HL-60 (cell line): ENCODE data around the gene GRXCR2.

Experiments used
- GABPA ChIP-seq: IDR thresholded peaks from 2 replicates; pipeline ENCODE4 v1.6.1; 2012; ENCODE audit warnings: low read depth
- TF ChIP-seq, protein P1 (sequence below): IDR thresholded peaks from one replicate; pipeline ENCODE4 v1.5.1; 2011; ENCODE audit warnings: low read length, control low read depth, inconsistent platforms; ENCODE audit not compliant: insufficient read depth

DNA sequence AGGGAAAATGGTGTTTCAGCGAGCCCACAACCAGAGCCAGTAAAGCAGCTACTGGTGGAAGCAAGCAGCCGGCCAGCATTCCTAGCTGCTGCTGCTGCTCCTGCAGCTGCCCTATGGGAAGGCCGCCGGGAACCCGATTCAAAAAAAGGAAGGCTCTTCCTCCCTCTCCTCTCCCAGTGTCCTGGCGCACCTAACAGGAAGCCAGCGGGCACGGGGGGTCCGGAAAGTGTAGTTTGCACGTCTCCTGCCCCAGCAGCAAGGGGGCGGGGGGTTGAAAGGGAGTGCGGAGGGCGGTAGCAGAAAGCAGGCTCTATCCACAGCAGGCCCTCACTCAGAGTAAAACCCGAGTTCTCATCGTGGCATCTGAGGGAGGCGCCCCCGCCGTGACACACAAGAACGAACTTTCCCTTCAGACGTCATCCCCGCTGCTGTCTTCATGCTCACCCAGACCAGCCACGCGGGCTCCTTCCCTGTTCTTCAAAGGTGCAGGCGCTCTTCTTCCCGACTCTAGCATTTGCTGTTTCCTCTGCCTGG is 16.5 kb downstream of the GRXCR2 start:
- TF ChIP-seq GABPA, result no peak
- TF ChIP-seq, protein P1, sequence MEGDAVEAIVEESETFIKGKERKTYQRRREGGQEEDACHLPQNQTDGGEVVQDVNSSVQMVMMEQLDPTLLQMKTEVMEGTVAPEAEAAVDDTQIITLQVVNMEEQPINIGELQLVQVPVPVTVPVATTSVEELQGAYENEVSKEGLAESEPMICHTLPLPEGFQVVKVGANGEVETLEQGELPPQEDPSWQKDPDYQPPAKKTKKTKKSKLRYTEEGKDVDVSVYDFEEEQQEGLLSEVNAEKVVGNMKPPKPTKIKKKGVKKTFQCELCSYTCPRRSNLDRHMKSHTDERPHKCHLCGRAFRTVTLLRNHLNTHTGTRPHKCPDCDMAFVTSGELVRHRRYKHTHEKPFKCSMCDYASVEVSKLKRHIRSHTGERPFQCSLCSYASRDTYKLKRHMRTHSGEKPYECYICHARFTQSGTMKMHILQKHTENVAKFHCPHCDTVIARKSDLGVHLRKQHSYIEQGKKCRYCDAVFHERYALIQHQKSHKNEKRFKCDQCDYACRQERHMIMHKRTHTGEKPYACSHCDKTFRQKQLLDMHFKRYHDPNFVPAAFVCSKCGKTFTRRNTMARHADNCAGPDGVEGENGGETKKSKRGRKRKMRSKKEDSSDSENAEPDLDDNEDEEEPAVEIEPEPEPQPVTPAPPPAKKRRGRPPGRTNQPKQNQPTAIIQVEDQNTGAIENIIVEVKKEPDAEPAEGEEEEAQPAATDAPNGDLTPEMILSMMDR, result no peak
